GM19397 (cell line): ENCODE data around the gene GJD2.

Experiments used
- ATAC-seq: cut with Tn5 transposase; IDR thresholded peaks from one replicate; pipeline ENCODE4 v1.9.1; 2021; ENCODE audit warnings: mild to moderate bottlenecking, moderate library complexity; ENCODE audit not compliant: unreplicated experiment

The GJD2 gene

GRCh38 chr15:34726406-34727100, 28.2 kb downstream of the GJD2 start:
- ATAC-seq: no peak

DNA sequence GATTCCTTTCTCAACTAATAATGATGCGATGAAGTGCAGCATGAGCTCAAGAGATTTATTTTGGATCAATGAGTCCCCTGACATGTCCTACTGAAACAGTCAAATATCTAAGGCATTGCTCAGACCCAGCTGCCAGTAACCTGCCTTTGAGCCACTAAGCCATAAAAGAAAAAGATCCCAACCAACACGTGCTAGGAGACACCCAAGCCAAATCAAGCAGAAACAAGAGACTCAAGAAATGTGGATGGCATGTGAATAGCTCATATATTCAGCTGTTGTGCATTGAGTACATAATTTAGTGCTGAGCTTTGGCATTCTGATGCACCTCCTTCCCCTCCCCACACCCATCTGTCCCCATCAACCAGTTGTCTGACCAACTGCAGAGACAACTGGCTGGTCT, 29.2 kb downstream of the GJD2 start:
- no peak for ATAC-seq

GRCh38 chr15:34724481-34724880, 30.3 kb downstream of the GJD2 start:
- no peak for ATAC-seq

DNA sequence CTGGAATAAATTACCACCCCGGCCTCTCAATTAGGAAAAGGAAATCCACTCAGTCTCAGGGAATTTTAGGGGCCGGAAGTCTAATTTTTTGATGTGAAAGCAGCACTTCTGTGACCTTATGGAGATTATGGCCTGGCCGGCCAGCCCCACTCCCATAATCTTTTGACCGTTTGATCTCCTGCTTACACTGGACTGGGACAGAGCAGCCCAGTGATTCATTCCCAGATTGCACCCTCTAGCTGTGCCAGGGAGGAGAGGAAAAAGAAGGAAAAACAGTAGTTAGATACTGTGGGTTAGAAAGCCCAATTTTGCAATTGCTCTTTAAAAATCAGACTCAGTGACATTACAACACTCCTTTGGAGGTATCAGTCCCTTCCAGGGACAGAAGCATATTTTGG, 32.4 kb downstream of the GJD2 start:
- ATAC-seq: no peak

GRCh38 chr15:34721802-34722438, 32.9 kb downstream of the GJD2 start:
- ATAC-seq: no peak

GRCh38 chr15:34721157-34721801, 33.5 kb downstream of the GJD2 start:
- ATAC-seq: no peak

DNA sequence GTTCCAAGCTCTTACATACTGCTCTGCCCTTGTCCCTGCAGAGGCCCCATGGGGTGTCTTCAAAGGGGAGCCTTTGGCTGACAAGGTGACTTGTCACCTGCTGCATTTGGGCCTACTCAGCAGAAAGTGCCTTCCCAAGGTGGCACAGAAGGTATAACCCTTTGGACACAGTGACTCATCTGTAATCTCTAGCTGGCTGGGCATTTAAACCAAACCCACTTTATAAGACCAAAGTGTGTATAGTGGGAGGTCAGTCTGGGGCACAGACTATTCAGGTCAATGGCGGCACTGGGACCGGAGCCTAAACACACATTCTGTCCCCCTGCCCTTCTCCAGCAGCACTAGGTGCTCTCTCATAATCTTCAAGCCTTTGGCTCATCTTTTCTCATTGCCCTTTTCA, 35.1 kb downstream of the GJD2 start:
- no peak for ATAC-seq

GRCh38 chr15:34718681-34719665, 35.8 kb downstream of the GJD2 start:
- ATAC-seq: no peak

GRCh38 chr15:34717729-34718128, 37.1 kb downstream of the GJD2 start:
- ATAC-seq: no peak

DNA sequence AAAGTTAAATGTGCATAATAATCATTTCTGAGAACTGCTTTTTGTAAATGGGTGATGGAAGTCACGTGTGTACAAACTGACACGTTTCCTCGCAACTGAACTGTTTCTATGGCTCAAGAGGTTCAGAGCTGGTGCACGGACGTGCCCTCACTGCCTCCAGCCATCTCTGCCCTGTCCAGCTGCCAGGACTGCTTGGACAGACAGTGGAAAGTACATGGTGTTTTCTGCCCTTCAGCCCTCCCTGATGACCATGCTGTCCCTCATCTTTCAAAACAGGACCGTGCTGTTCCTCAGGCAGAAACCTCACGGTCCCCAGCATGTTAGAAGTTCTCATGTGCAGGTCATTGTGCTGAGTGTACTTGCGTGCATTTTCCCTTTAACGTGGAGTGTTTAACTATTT, 38.7 kb downstream of the GJD2 start:
- ATAC-seq: no peak

GRCh38 chr15:34714476-34715121, 40.2 kb downstream of the GJD2 start:
- no peak for ATAC-seq

DNA sequence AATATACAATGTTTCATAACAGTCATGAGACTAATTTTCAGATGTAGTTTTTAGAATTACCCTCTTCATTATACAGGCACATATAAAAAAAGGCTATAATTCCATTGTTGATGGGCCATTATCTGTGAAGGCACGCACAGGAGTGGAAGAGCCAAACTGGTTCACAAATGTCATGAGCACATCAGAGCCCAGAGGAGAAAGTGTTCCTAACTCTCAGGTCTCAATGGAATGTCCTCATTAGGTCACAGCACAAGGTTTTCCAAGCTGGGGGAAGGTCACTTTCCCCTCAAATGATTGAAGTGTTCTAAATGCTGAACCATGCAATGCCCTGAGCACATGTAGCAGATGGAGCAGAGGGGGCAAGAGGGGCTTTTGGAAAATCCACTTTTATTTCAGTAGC, 41.2 kb downstream of the GJD2 start:
- ATAC-seq: no peak

- ATAC-seq: no peak
These were observed 44.9 kb downstream of the GJD2 start for GRCh38 chr15:34709866-34710265.

GRCh38 chr15:34708422-34708821, 46.4 kb downstream of the GJD2 start:
- no peak for ATAC-seq

GRCh38 chr15:34701536-34701935, 53.3 kb downstream of the GJD2 start:
- no peak for ATAC-seq
